Posterior cingulate gyrus (tissue), 11 donors: ENCODE data around the gene HAPLN2.
"Not testable (repeated sequence)": the region's sequence is repeated elsewhere in the genome, so short reads cannot be mapped to it uniquely, and the experiment has no call there.

Experiments
- DNase-seq, 10 donors: peaks; one replicate each; pipeline versions ENCODE4 v3.0.0 to v3.0.0-alpha.2; 2020 to 2021; ENCODE audit warnings: mixed read lengths in 3 of 10
- intact Hi-C: fragments of 100-400 bp; cut with DNase I; formaldehyde crosslinking; loops from one replicate; pipeline ENCODE4 v1.15.1; 2023

Gene HAPLN2

GRCh38 chr1:156591181-156591431 is 28.1 kb upstream of the HAPLN2 start:
- no peak for DNase-seq
- intact Hi-C loops, result loop anchor here (5.0 kb wide), 2 partner anchors 84 to 134 kb away; no protein-coding TSS in a partner anchor

DNA sequence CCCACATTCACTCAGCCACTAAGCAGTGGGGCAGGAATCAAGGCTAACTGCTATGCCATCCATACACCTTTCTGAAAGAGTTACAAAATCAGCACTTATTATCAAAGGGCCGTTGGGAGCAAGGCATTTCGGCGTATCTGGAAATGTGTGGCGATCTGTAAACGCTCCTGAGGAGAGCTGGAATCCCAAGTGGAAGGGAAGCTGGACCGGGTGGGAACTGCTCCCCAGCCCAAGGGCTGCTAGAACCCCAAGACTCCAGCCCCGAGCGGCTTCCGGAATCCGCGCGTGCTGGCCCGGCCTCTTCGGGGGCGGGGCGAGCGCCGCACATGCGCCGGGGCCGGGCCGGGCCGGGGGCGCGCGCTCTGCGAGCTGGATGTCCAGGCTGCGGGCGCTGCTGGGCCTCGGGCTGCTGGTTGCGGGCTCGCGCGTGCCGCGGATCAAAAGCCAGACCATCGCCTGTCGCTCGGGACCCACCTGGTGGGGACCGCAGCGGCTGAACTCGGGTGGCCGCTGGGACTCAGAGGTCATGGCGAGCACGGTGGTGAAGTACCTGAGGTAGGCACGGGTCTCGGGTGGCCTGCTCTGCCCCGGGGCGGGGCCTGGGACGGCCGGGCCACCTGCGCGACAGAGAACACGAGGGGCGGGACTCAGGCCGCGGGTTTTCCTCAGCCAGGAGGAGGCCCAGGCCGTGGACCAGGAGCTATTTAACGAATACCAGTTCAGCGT is 27.6 kb upstream of the HAPLN2 start, which contains the start of gene NAXE:
Gene NAXE, plus strand, starts transcription at position 345 of the 726 bp plus-strand sequence. Its CDS starts 29 bp downstream, at position 374.
- intact Hi-C loops, result loop anchor here (5.0 kb wide), 2 partner anchors 84 to 134 kb away; no protein-coding TSS in a partner anchor
- peak; percentile 66 to 97 (median 78) for DNase-seq

DNA sequence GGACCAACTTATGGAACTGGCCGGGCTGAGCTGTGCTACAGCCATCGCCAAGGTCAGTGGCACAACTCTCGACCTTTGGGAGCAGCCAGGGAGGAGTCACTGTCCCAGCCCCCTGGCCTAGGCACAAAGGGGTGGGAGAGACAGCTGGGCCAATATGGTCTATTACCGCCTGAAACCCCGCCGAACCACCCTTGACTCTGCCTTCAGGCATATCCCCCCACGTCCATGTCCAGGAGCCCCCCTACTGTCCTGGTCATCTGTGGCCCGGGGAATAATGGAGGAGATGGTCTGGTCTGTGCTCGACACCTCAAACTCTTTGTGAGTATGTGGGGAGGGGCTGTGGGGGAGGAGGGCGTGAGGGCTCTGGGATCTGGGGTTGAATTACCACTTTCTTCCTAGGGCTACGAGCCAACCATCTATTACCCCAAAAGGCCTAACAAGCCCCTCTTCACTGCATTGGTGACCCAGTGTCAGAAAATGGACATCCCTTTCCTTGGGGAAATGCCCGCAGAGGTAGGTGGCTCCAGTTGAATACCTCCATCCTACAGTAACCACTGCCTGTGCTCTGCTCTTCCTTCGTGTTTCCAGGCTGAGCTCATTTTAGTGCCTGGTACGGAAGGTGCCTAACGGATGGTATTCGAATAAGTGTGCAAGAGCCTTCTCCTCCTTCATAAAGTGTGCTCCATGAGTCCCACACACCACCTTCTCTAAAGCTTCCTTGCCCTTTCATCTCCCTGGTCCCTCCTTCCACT is 26.9 kb upstream of the HAPLN2 start:
- no peak for DNase-seq
- intact Hi-C loops, result loop anchor here (5.0 kb wide), 2 partner anchors 85 to 135 kb away; no protein-coding TSS in a partner anchor

DNA sequence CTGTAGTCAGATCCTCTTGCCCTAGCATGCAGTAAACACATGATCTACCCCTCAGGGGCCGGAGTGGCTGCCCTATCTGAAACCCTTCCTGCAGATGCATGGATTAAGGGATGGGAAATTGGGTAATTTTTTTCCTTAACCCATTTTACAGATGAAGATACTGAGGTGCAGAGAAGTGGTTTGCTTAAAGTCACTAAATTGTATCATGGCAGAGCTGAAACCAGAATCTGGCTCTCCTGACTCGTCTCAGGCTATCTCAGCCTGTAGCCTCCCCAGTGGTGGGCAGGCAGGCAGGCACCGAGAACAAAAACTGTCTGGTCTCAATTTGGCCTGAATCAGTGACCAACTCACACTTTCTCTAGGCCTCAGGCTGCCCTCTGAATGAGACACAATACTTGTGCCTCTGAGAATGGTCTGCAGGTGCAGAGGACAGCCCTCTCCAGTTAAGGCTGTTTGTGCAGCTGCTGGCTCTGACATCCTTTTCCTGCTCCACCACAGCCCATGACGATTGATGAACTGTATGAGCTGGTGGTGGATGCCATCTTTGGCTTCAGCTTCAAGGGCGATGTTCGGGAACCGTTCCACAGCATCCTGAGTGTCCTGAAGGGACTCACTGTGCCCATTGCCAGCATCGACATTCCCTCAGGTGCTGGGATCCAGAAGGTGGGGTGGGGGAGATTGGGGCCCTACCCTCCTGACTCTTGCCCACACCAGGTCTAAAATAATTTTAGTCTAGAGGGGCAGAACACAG is 26.1 kb upstream of the HAPLN2 start:
- intact Hi-C loops, result loop anchor here (5.0 kb wide), 2 partner anchors 86 to 136 kb away; no protein-coding TSS in a partner anchor
- no peak for DNase-seq

GRCh38 chr1:156593661-156593989 is 25.6 kb upstream of the HAPLN2 start:
- no peak for DNase-seq
- intact Hi-C loops, result loop anchor here (5.0 kb wide), 2 partner anchors 86 to 136 kb away; no protein-coding TSS in a partner anchor

- intact Hi-C loops, result loop anchor here (5.0 kb wide), 2 partner anchors 87 to 137 kb away; no protein-coding TSS in a partner anchor
- no peak for DNase-seq
Measured at GRCh38 chr1:156594190-156594589, 25.0 kb upstream of the HAPLN2 start.

DNA sequence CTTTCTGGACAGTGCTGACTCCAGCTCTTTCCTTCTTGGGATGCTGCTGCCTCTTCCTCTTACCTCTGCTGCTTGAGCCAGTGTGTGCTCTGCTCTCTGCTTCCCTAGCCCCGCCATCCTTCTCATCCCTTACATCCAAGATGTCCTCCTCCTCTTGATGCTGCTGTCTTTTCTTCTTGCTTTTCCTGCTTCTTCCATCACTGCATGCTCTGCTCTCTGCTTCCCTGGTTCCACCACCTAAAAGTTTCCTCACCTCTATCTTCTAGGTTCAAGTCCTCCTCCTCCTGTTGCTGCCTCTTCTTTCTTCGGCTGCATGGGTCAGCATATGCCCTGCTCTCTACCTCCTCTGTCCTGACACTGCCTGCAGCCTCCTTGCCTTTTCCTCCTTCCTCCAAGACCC is 24.2 kb upstream of the HAPLN2 start:
- DNase-seq, result no peak
- intact Hi-C loops, result no loop called here

DNA sequence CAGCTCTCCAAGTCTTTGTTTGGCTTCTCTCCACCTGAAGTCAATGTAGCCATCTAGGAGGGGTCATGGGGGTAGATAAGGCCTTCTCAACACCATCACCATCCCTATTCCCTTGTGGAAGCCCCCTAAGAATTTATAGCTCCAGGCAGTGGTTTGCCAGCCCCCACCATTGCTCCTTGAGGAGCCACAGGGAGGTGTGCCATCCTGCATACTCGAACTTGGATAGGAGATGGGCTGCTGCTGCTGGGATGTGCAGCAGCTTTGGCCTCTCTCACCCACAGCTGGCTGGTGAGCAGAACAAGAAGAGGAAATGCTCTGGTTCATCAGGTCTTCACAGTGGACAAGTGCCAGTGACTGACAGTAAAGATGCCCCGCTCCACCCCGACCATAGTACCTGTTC is 22.8 kb upstream of the HAPLN2 start:
- intact Hi-C loops, result no loop called here
- no peak for DNase-seq

GRCh38 chr1:156598125-156598524 is 21.1 kb upstream of the HAPLN2 start:
- intact Hi-C loops, result no loop called here
- DNase-seq, result no peak

GRCh38 chr1:156598731-156599432 is 20.3 kb upstream of the HAPLN2 start:
- intact Hi-C loops, result no loop called here
- DNase-seq, result no peak

- DNase-seq, result no peak
- intact Hi-C loops, result loop anchor here (10.0 kb wide), 1 partner anchor 115 kb away; no protein-coding TSS in a partner anchor
Measured at GRCh38 chr1:156599811-156600210, 19.4 kb upstream of the HAPLN2 start.

DNA sequence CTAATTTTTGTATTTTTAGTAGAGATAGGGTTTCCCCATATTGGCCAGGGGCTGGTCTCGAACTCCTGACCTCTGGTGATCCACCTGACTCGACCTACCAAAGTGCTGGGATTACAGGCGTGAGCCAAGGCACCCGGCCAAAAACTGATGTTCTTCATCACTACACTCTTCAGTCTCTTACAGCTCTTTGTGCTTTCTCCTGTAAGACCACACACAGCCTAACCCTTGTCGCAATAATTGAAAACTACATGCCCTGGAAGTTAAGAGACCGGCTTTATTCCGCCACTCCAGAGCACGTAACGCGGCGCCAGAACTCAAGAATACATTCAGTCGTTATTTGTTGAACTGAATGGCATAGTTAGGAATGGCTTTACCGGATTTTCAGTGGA is 18.5 kb upstream of the HAPLN2 start:
- DNase-seq, result no peak
- intact Hi-C loops, result loop anchor here (10.0 kb wide), 1 partner anchor 116 kb away; no protein-coding TSS in a partner anchor

DNA sequence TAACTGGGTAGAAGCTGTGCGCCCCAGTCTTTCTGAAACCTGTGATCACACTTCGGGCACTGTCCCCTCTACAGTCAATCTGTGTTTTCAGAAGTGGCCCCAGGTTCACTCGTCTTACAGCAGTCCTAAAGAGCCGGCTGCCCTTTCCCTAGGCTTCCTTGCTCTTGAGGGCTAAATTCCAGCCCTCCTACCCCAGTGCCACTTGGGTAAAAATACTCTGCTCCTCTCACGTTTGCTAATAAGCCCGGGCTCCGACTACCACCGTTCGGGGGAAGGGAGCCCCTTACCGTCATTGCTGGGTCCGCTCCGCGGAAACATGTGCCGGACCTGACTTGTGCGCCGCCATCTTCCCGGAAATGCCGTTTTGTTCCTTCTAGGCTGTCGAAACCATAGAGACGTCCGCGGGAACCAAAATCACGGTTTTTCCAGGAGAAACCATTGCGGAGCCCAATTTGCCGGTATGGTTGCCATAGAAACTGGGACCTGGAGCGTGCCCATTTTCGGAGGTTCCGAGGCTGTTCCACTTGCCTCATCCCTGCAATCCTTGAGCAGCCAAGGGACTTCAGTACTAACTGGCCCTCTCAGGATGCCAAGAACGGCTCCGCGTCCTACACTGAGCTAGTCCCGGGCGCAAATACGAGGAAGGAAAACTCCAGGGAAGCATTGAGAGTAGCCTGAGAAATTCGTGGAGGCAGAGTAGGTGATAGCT is 17.9 kb upstream of the HAPLN2 start, which contains the start of gene GPATCH4:
Gene GPATCH4, minus strand, starts transcription at position 358 of the 709 bp plus-strand sequence.
- peak; percentile 76 to 96 (median 82) for DNase-seq
- intact Hi-C loops, result loop anchor here (10.0 kb wide), 1 partner anchor 116 kb away; no protein-coding TSS in a partner anchor

DNA sequence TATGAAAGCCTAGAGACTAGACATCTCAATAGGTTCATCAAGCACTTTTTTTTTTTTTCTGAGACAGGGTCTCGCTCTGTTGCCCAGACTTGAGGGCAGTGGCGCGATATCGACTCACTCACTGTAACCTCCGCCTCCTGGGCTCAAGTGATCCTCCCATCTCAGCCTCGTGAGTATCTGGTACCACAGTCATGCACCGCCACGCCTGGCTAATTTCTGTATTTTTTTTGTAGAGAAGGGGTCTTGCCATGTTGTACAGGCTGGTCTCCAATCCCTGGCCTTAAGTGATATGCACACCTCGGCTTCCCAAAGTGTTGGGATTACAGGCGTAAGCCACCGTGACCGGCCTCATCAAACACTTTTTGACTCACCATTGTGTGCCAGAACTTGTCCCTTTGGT is 17.3 kb upstream of the HAPLN2 start:
- intact Hi-C loops, result loop anchor here (10.0 kb wide), 1 partner anchor 117 kb away; no protein-coding TSS in a partner anchor
- no peak for DNase-seq

GRCh38 chr1:156602557-156602993 is 16.6 kb upstream of the HAPLN2 start:
- no peak for DNase-seq
- intact Hi-C loops, result loop anchor here (10.0 kb wide), 1 partner anchor 118 kb away; no protein-coding TSS in a partner anchor

- not testable (repeated sequence) for DNase-seq
- intact Hi-C loops, result loop anchor here (2.0 to 10.0 kb wide), 3 partner anchors 23 to 150 kb away; no protein-coding TSS in a partner anchor
Measured at GRCh38 chr1:156607344-156607743, 11.9 kb upstream of the HAPLN2 start.

DNA sequence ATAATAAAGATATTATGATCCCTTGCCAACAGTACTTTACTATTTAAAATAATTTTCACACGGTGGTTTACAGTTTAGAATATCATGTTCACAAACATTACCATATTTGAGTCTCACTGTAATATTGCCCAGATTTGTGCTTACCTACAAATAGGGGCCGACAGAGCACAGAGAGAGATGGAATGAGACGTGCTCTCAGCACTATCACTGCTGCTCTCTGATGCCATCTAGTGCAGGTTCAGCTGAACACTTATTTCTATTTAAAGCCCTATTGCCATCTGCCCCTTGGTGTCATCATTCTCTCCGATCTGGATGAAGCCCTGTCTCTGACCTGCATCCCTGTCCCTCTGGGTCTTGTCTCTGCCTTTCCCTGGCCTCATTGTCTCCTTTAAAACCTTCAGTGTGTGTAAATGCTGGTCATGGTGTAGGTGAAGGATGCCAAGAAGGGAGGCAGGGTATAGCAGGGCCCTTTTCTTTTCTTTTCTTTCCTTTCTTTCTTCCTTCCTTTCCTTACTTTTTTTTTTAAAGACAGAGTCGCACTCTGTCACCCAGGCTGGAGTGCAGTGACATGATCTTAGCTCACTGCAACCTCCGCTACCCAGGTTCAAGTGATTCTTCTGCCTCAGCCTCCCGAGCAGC is 11.1 kb upstream of the HAPLN2 start:
- intact Hi-C loops, result loop anchor here (2.0 to 10.0 kb wide), 3 partner anchors 123 to 221 kb away; no protein-coding TSS in a partner anchor
- peak in 3 of 10 donors; percentile 52 to 92 (median 61) for DNase-seq

DNA sequence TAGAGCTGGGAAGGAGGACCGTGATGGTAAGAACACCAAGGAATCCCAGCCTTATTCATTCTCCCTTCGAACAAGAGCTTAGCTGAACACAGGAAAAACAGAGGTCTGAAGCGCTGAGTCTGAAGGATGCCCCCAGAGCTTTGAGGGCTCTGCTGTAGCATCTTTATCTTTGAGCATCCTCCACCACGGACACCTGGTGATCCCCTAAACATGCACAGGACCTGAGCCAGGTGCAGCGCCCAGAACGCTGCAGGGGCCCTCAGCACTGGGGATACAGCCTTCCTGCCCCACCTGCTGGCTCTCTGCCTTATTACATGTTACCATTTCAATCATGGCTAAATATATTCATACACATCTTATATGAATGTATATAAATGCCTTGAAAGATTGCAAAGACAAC is 10.2 kb upstream of the HAPLN2 start:
- DNase-seq, result peak in 1 of 10 donors; percentile 44
- intact Hi-C loops, result loop anchor here (2.0 to 10.0 kb wide), 3 partner anchors 124 to 222 kb away; no protein-coding TSS in a partner anchor
